K562 (cell line): ENCODE measurements around the gene MAD1L1. TPM values are rescaled to one million over a fixed set of nuclear protein-coding genes. Genes with fewer than 3 reads are reported as not detected.

ENCODE experiments used
- ATAC-seq: fragments of 200-7000 bp; cut with Tn5 transposase; 3 replicates; pipeline ENCODE4 v1.9.1; 2020; ENCODE audit warnings: moderate library complexity
- BruUV-seq: library from RNA; stranded (reverse); fragments of 400-500 nt; replicated peaks from 2 replicates; lab custom pipeline; 2021; lab: Mats Ljungman, UMichigan
- CTCF ChIA-PET: fragments of 300-600 bp; formaldehyde crosslinking; extraction: SDS; loops from one replicate; lab custom pipeline; 2021; ENCODE audit warnings: low intra/inter-chr PET ratio; lab: Yijun Ruan, JAX
- POLR2A ChIA-PET: fragments of 300-600, 350-650 bp; sonication (Branson Sonifier 250); formaldehyde crosslinking; extraction: SDS; loops from one replicate; lab custom pipeline; 2021; ENCODE audit warnings: antibody characterized with exemption, inconsistent platforms; lab: Yijun Ruan, JAX
- DNase-seq, 4 experiments: peaks; one replicate each; pipeline versions ENCODE4 v3.0.0 to v3.0.0-alpha.2; 2011 to 2018; ENCODE audit warnings: low spot score in 3 of 4, mixed read lengths in 3 of 4; ENCODE audit errors: extremely low read depth in 1 of 4
- FAIRE-seq: peaks from 2 replicates; lab custom pipeline; 2011; peaks lifted over from hg19 to GRCh38; lab: Jason Lieb, UNC
- H2AFZ ChIP-seq: 2 replicates; pipeline ENCODE4 v1.6.0; 2011; ENCODE audit warnings: low read depth, low read length, control low read depth, inconsistent platforms
- H3K27ac ChIP-seq: fragments of 200-600 bp; 3 replicates; pipeline ENCODE4 v1.8.0; 2011; ENCODE audit warnings: low read depth, mild to moderate bottlenecking, control low read depth, inconsistent platforms, low read length, moderate library complexity, mixed read lengths; ENCODE audit errors: extremely low read depth
- H3K27me3 ChIP-seq, 2 experiments: fragments of 300-600 bp in 1 of 2; 2 replicates in 1 of 2; 3 replicates in 1 of 2; pipeline versions ENCODE4 v1.6.0 to v1.8.0; 2011; ENCODE audit warnings: inconsistent platforms in 2 of 2, low read length in 2 of 2, mild to moderate bottlenecking in 1 of 2, mixed read lengths in 1 of 2, moderate library complexity in 1 of 2; ENCODE audit not compliant: control insufficient read depth in 2 of 2, insufficient read depth in 2 of 2
- H3K36me3 ChIP-seq: fragments of 300-600 bp; 3 replicates; pipeline ENCODE4 v1.8.0; 2011; ENCODE audit warnings: mild to moderate bottlenecking, low read length, inconsistent platforms; ENCODE audit not compliant: control insufficient read depth, insufficient read depth
- H3K4me1 ChIP-seq, 2 experiments: fragments of 200-600 bp in 1 of 2; replicated peaks in 1 of 2; 2 replicates in 1 of 2; 3 replicates in 1 of 2; pipeline versions ENCODE4 v1.5.1 to v1.8.0; 2011; ENCODE audit warnings: inconsistent platforms in 2 of 2, low read length in 2 of 2, mild to moderate bottlenecking in 1 of 2, mixed read lengths in 1 of 2, moderate library complexity in 1 of 2; ENCODE audit not compliant: control insufficient read depth in 2 of 2, insufficient read depth in 2 of 2
- H3K4me2 ChIP-seq: 2 replicates; pipeline ENCODE4 v1.6.1; 2011; ENCODE audit warnings: low read length, control low read depth, inconsistent platforms, mixed read lengths; ENCODE audit not compliant: insufficient read depth
- H3K4me3 ChIP-seq: fragments of 200-600 bp; sonication (generic), shearing (Covaris generic); 2 replicates; pipeline ENCODE4 v1.5.1; 2016; ENCODE audit warnings: control low read depth, inconsistent platforms
- H3K79me2 ChIP-seq: fragments of 200-600 bp; 3 replicates; pipeline ENCODE4 v1.8.0; 2011; ENCODE audit warnings: low read length, inconsistent platforms; ENCODE audit not compliant: control insufficient read depth, insufficient read depth
- H3K9ac ChIP-seq, 2 experiments: 2 replicates each; pipeline versions ENCODE4 v1.6.0 to v1.6.1; 2011; ENCODE audit warnings: low read depth in 2 of 2, low read length in 2 of 2, control low read depth in 1 of 2, inconsistent platforms in 1 of 2, mild to moderate bottlenecking in 1 of 2, mixed read lengths in 1 of 2; ENCODE audit not compliant: insufficient read depth in 1 of 2
- H3K9me1 ChIP-seq: one replicate; pipeline ENCODE4 v1.6.0; 2011; ENCODE audit warnings: inconsistent platforms, mild to moderate bottlenecking, low read length, moderate library complexity; ENCODE audit not compliant: control insufficient read depth, insufficient read depth
- H3K9me3 ChIP-seq: replicated peaks from 2 replicates; pipeline ENCODE4 v1.5.1; 2011; ENCODE audit warnings: low read depth, low read length, inconsistent platforms; ENCODE audit not compliant: control insufficient read depth, insufficient read depth
- H4K20me1 ChIP-seq: replicated peaks from 2 replicates; pipeline ENCODE4 v1.6.1; 2011; ENCODE audit warnings: low read length, inconsistent platforms, mixed read lengths; ENCODE audit not compliant: control insufficient read depth, insufficient read depth
- BHLHE40 ChIP-seq: IDR thresholded peaks from 2 replicates; pipeline ENCODE4 v1.6.1; 2011; ENCODE audit warnings: low read length, improper control_type of control experiment
- CBFA2T3 ChIP-seq: fragments of 450-650 bp; IDR thresholded peaks from 2 replicates; pipeline ENCODE4 v1.6.1; 2017
- GTF2A2 ChIP-seq: IDR thresholded peaks from 2 replicates; pipeline ENCODE4 v1.6.1; 2016; ENCODE audit warnings: mild to moderate bottlenecking, missing genetic modification characterization, missing compliant biosample characterization
- POLR2G ChIP-seq: fragments of 200-400 bp; formaldehyde crosslinking; IDR thresholded peaks from 2 replicates; pipeline ENCODE4 v1.6.1; 2017; ENCODE audit warnings: low read depth, mild to moderate bottlenecking, antibody characterized with exemption, low read length, moderate library complexity
- RBM39 ChIP-seq: fragments of 200-400 bp; formaldehyde crosslinking; optimal IDR thresholded peaks from 2 replicates; pipeline ENCODE3; 2018; ENCODE audit warnings: low read depth, low read length
- SMAD1 ChIP-seq: fragments of 150-350 bp; IDR thresholded peaks from 2 replicates; pipeline ENCODE4 v1.6.1; 2014; ENCODE audit warnings: low read length, low read depth; ENCODE audit not compliant: partially characterized antibody
- ZNF780A ChIP-seq: fragments of 250-450 bp; sonication (Bioruptor Pico); IDR thresholded peaks from 2 replicates; pipeline ENCODE4 v1.5.0; 2021; ENCODE audit warnings: mild to moderate bottlenecking
- ZSCAN29 ChIP-seq: fragments of 450-650 bp; IDR thresholded peaks from 2 replicates; pipeline ENCODE4 v1.6.1; 2017
- WGBS: fragments of 100-300 bp; shearing (Covaris generic); methylation state at CpG from one replicate; pipeline ENCODE4 v1.1.6; 2016; ENCODE audit warnings: low coverage, mixed read lengths; ENCODE audit not compliant: insufficient coverage; ENCODE audit errors: missing lambda C conversion rate; 5-methylcytosine and 5-hydroxymethylcytosine counted together
- in situ Hi-C: fragments of 300-500 bp; cut with MboI; formaldehyde crosslinking; loops from 4 replicates; pipeline ENCODE4 v1.15.0; 2018; ENCODE audit warnings: inconsistent platforms, mixed read lengths
- intact Hi-C: fragments of 100-400 bp; cut with micrococcal nuclease; formaldehyde crosslinking; loops from 2 replicates; pipeline ENCODE4 v1.14.2; 2022
- polyA plus RNA-seq, 8 experiments: library from polyadenylated mRNA; depleted of rRNA in 4 of 8; stranded (reverse) in 5 of 8; unstranded in 3 of 8; fragments of >200 nt; fragmentation: Nextera tagmentation in 2 of 8; fragmentation: Illumina TruSeq in 1 of 8; extraction: Ambion mirVana in 2 of 8; extraction: Trizol in 1 of 8; gene quantifications; 2 replicates each; pipeline versions ENCODE4 v1.2.1 to v1.2.3, GENCODE V29; 2011 to 2014; ENCODE audit warnings: inconsistent platforms in 1 of 8, missing spikeins in 1 of 8
- total RNA-seq, 7 experiments: library from RNA; depleted of rRNA in 6 of 7; stranded (reverse); fragments of >200 nt in 6 of 7; fragmentation: Illumina TruSeq in 2 of 7; extraction: Trizol in 2 of 7; gene quantifications; 2 replicates each; pipeline versions ENCODE4 v1.2.1 to v1.2.3, GENCODE V29; 2011 to 2021; ENCODE audit warnings: low replicate concordance in 1 of 7

Gene MAD1L1
- total and polyA plus RNA-seq, 9 of the 15 experiments (the other 6 are each of a cell fraction or from before 2014, with no cell fraction given), result 1.7 to 89.7 (median 18.0) TPM

- no peak overlapping the region for H3K4me2 ChIP-seq
- no peaks in the 10 kb centered on the region for H3K27me3 ChIP-seq
- FAIRE-seq (no peak), ATAC-seq (no peak)
- intact Hi-C loops, result no loop called here
- BruUV-seq, result no TSS peak
- H3K79me2 ChIP-seq, result peaks cover 11% of the 10 kb centered on the region
- H3K9ac ChIP-seq, result peak overlapping the region in 1 of 2 experiments; percentile 72; a peak in 1 of 4 replicates
- ChIA-PET POLR2A (interaction anchor here (1.0 kb wide), 1 partner anchor 19 kb away, joined by 3 read pairs; no protein-coding TSS in a partner anchor), CTCF (no interaction called here)
- in situ Hi-C loops, result no loop called here
- H3K9me3 ChIP-seq, result no peaks in the 10 kb centered on the region
- 87% methylated on average over 11 of the region's 18 CpGs for WGBS
- TF ChIP-seq CBFA2T3 (no peak), BHLHE40 (no peak), RBM39 (no peak), GTF2A2 (tag) (no peak), ZSCAN29 (no peak), POLR2G (0 out of 2 replicates have a peak, but pooled peaks have one; percentile 15), ZNF780A (CRISPR knock-in tag) (no peak), SMAD1 (no peak)
- TF ChIP-seq, all 486 proteins: peak for 1
- no peaks in the 10 kb centered on the region for H3K9me1 ChIP-seq
- peaks cover 12% of the 10 kb centered on the region; the same call in 1 of the 3 replicates for H3K36me3 ChIP-seq
- H4K20me1 ChIP-seq, result no peaks in the 10 kb centered on the region
- no peak overlapping the region for H3K27ac ChIP-seq
- no peak overlapping the region for H3K4me3 ChIP-seq
- H3K4me1 ChIP-seq, result peaks cover 25 to 79% of the 10 kb centered on the region in 2 experiments
- no peak overlapping the region for H2AFZ ChIP-seq
- DNase-seq, result no peak
Measured at GRCh38 chr7:2015251-2015871, 217.4 kb downstream of the MAD1L1 start.
